ENCODE results near the gene NOTCH2. TPM values are rescaled to one million over a fixed set of nuclear protein-coding genes. Genes with fewer than 3 reads are reported as not detected.

NOTCH2 gene
- polyA plus RNA-seq, 3 donors, result 47.3 to 108 (median 86.6) TPM

- peak overlapping the region in 2 of 7 donors; percentile 5 to 12 for H3K27ac Mint-ChIP-seq
- H3K4me3 Mint-ChIP-seq, result no peak overlapping the region
- 100% methylated on average over 1 of the region's 5 CpGs for WGBS (ENCODE audit: insufficient coverage)
- H3K4me1 ChIP-seq (ENCODE audit: control insufficient read depth in 1 of 2, insufficient read depth in 2 of 2, low read length in 2 of 2), result no peaks in the 10 kb centered on the region
- H3K4me1 Mint-ChIP-seq, result no peaks in the 10 kb centered on the region
- H3K36me3 Mint-ChIP-seq, result peaks cover 94 to 99% of the 10 kb centered on the region in 2 donors
- H3K9me3 ChIP-seq (replicated peaks in 1 of 2; ENCODE audit: control insufficient read depth in 1 of 2, insufficient read depth in 1 of 2, low read length in 2 of 2), result no peaks in the 10 kb centered on the region
- no peaks in the 10 kb centered on the region for H3K27me3 ChIP-seq (ENCODE audit: control insufficient read depth in 2 of 2, insufficient read depth in 2 of 2, low read length in 2 of 2)
- no peak for TF ChIP-seq CTCF (IDR thresholded peaks at IDR 0.05)
- H3K4me2 ChIP-seq (replicated peaks; ENCODE audit: extremely low read depth, low read length, poor library complexity, severe bottlenecking), result no peak overlapping the region
- no peak overlapping the region for H3K9ac ChIP-seq (ENCODE audit: insufficient read depth, low read length, poor library complexity, severe bottlenecking)
- peaks cover 0 to 1% (median 0%) of the 10 kb centered on the region in 3 donors for H3K27me3 Mint-ChIP-seq (ENCODE audit: low read depth in 3 of 3)
- no peaks in the 10 kb centered on the region for H3K79me2 ChIP-seq (ENCODE audit: insufficient read depth, low read length)
- no peaks in the 10 kb centered on the region for H3K9me3 Mint-ChIP-seq
- peaks cover 100% of the 10 kb centered on the region for H4K20me1 ChIP-seq (ENCODE audit: insufficient read depth, low read length)
- no peak overlapping the region for H2AFZ ChIP-seq (ENCODE audit: insufficient read depth, low read depth, low read length, poor library complexity, severe bottlenecking)
- intact Hi-C loops (cut with micrococcal nuclease), result no loop called here
- DNase-seq, result no peak
- no peak overlapping the region for H3K4me3 ChIP-seq (replicated peaks in 1 of 3; ENCODE audit: low read depth in 2 of 3, low read length in 3 of 3)
- H3K27ac ChIP-seq (ENCODE audit: low read depth in 1 of 2, low read length in 2 of 2), result no peak overlapping the region
- H3K36me3 ChIP-seq (replicated peaks in 1 of 2; ENCODE audit: control insufficient read depth in 1 of 2, insufficient read depth in 2 of 2, low read length in 2 of 2), result peaks cover 100% of the 10 kb centered on the region in 2 donors
Measured at GRCh38 chr1:119917304-119918055, 152.0 kb downstream of the NOTCH2 start.

- intact Hi-C loops (cut with micrococcal nuclease), result no loop called here
- Mint-ChIP-seq H3K27ac (peak overlapping the region in 3 of 7 donors; percentile 12 to 34 (median 33)), H3K4me1 (no peaks in the 10 kb centered on the region), H3K4me3 (no peak overlapping the region), H3K27me3 (ENCODE audit: low read depth in 3 of 3) (peaks cover 0 to 1% (median 0%) of the 10 kb centered on the region in 3 donors), H3K9me3 (no peaks in the 10 kb centered on the region), H3K36me3 (peaks cover 82 to 92% of the 10 kb centered on the region in 2 donors)
- H3K4me3 ChIP-seq (replicated peaks in 1 of 3; ENCODE audit: low read depth in 2 of 3, low read length in 3 of 3), result no peak overlapping the region
- H3K27me3 ChIP-seq (ENCODE audit: control insufficient read depth in 2 of 2, insufficient read depth in 2 of 2, low read length in 2 of 2), result no peaks in the 10 kb centered on the region
- no peak overlapping the region for H3K27ac ChIP-seq (ENCODE audit: low read depth in 1 of 2, low read length in 2 of 2)
- no peaks in the 10 kb centered on the region for H3K9me3 ChIP-seq (replicated peaks in 1 of 2; ENCODE audit: control insufficient read depth in 1 of 2, insufficient read depth in 1 of 2, low read length in 2 of 2)
- no peak for DNase-seq
- TF ChIP-seq CTCF (IDR thresholded peaks at IDR 0.05), result no peak
- peaks cover 100% of the 10 kb centered on the region for H4K20me1 ChIP-seq (ENCODE audit: insufficient read depth, low read length)
- peaks cover 88 to 100% of the 10 kb centered on the region in 2 donors for H3K36me3 ChIP-seq (replicated peaks in 1 of 2; ENCODE audit: control insufficient read depth in 1 of 2, insufficient read depth in 2 of 2, low read length in 2 of 2)
- no peaks in the 10 kb centered on the region for H3K4me1 ChIP-seq (ENCODE audit: control insufficient read depth in 1 of 2, insufficient read depth in 2 of 2, low read length in 2 of 2)
- H3K9ac ChIP-seq (ENCODE audit: insufficient read depth, low read length, poor library complexity, severe bottlenecking), result no peak overlapping the region
- H3K4me2 ChIP-seq (replicated peaks; ENCODE audit: extremely low read depth, low read length, poor library complexity, severe bottlenecking), result no peak overlapping the region
- no peaks in the 10 kb centered on the region for H3K79me2 ChIP-seq (ENCODE audit: insufficient read depth, low read length)
- H2AFZ ChIP-seq (ENCODE audit: insufficient read depth, low read depth, low read length, poor library complexity, severe bottlenecking), result no peak overlapping the region
- 95% methylated on average over 5 of the region's 6 CpGs for WGBS (ENCODE audit: insufficient coverage)
Measured at GRCh38 chr1:119915517-119915916, 153.9 kb downstream of the NOTCH2 start.
